Neural progenitor cell (in vitro differentiated cells): ENCODE results near the gene IPCEF1. TPM values are rescaled to one million over a fixed set of nuclear protein-coding genes. Genes with fewer than 3 reads are reported as not detected.

Experiments used
- DNase-seq: peaks from one replicate; pipeline ENCODE4 v3.0.0-alpha.2; 2016; ENCODE audit warnings: low spot score
- H2AFZ ChIP-seq: fragments of 200-600 bp; sonication (generic); replicated peaks from 2 replicates; pipeline ENCODE4 v1.6.1; 2016; ENCODE audit warnings: antibody characterized with exemption
- H3F3A ChIP-seq: fragments of 200-600 bp; sonication (generic); 2 replicates; pipeline ENCODE4 v1.6.1; 2016; ENCODE audit warnings: antibody characterized with exemption, low read depth
- H3K27ac ChIP-seq: fragments of 200-600 bp; sonication (generic); 2 replicates; pipeline ENCODE4 v1.5.1; 2016; ENCODE audit warnings: mild to moderate bottlenecking
- H3K27me3 ChIP-seq: fragments of 200-600 bp; sonication (generic); 2 replicates; pipeline ENCODE4 v1.6.1; 2016; ENCODE audit warnings: mild to moderate bottlenecking, moderate library complexity
- H3K36me3 ChIP-seq: fragments of 200-600 bp; sonication (generic); 2 replicates; pipeline ENCODE4 v1.5.1; 2016
- H3K4me1 ChIP-seq: fragments of 200-600 bp; sonication (generic); 2 replicates; pipeline ENCODE4 v1.6.1; 2016; ENCODE audit warnings: mixed run types
- H3K4me2 ChIP-seq: fragments of 200-600 bp; sonication (generic); 2 replicates; pipeline ENCODE4 v1.6.1; 2016
- H3K4me3 ChIP-seq: fragments of 200-600 bp; sonication (generic); 2 replicates; pipeline ENCODE4 v1.5.1; 2016
- H3K79me2 ChIP-seq: fragments of 200-600 bp; sonication (generic); 2 replicates; pipeline ENCODE4 v1.6.1; 2016; ENCODE audit warnings: low read depth
- H3K9ac ChIP-seq: fragments of 200-600 bp; sonication (generic); 2 replicates; pipeline ENCODE4 v1.6.1; 2016
- H3K9me3 ChIP-seq: fragments of 200-600 bp; sonication (generic); 2 replicates; pipeline ENCODE4 v1.5.1; 2016; ENCODE audit warnings: low read depth
- H4K20me1 ChIP-seq: fragments of 200-600 bp; sonication (generic); 2 replicates; pipeline ENCODE4 v1.6.1; 2016; ENCODE audit warnings: low read depth
- H3K27ac Mint-ChIP-seq: 3 replicates; pipeline ENCODE4 v1.8.0; 2021; ENCODE audit warnings: mixed read lengths
- H3K27me3 Mint-ChIP-seq: 2 replicates; pipeline ENCODE4 v1.8.0; 2022; ENCODE audit warnings: low read depth, mild to moderate bottlenecking, inconsistent platforms, moderate library complexity, mixed read lengths; ENCODE audit not compliant: insufficient read depth
- H3K36me3 Mint-ChIP-seq: 3 replicates; pipeline ENCODE4 v1.8.0; 2021; ENCODE audit warnings: mixed read lengths
- H3K4me1 Mint-ChIP-seq: 3 replicates; pipeline ENCODE4 v1.8.0; 2021; ENCODE audit warnings: mixed read lengths
- H3K4me3 Mint-ChIP-seq: 3 replicates; pipeline ENCODE4 v1.8.0; 2021; ENCODE audit warnings: mild to moderate bottlenecking, moderate library complexity, mixed read lengths
- H3K9me3 Mint-ChIP-seq: 3 replicates; pipeline ENCODE4 v1.8.0; 2020; ENCODE audit warnings: mixed read lengths
- CTCF ChIP-seq: fragments of 200-600 bp; sonication (generic); IDR thresholded peaks from 2 replicates; pipeline ENCODE4 v1.5.1; 2017; ENCODE audit warnings: antibody characterized with exemption, mild to moderate bottlenecking
- EZH2 ChIP-seq: fragments of 200-600 bp; sonication (generic); IDR thresholded peaks from 2 replicates; pipeline ENCODE4 v1.6.1; 2017; ENCODE audit warnings: antibody characterized with exemption, mild to moderate bottlenecking, moderate library complexity
- EZH2phosphoT487 ChIP-seq: fragments of 200-600 bp; sonication (generic); IDR thresholded peaks from 2 replicates; pipeline ENCODE4 v1.6.1; 2017; ENCODE audit warnings: antibody characterized with exemption
- total RNA-seq: library from RNA; depleted of rRNA; stranded (reverse); fragments of >200 nt; gene quantifications from 2 replicates; pipeline ENCODE4 v1.2.3, GENCODE V29; 2015; ENCODE audit warnings: low replicate concordance

IPCEF1 gene
- total RNA-seq, 1 donor from 2014 or later = 0.13 TPM

DNA sequence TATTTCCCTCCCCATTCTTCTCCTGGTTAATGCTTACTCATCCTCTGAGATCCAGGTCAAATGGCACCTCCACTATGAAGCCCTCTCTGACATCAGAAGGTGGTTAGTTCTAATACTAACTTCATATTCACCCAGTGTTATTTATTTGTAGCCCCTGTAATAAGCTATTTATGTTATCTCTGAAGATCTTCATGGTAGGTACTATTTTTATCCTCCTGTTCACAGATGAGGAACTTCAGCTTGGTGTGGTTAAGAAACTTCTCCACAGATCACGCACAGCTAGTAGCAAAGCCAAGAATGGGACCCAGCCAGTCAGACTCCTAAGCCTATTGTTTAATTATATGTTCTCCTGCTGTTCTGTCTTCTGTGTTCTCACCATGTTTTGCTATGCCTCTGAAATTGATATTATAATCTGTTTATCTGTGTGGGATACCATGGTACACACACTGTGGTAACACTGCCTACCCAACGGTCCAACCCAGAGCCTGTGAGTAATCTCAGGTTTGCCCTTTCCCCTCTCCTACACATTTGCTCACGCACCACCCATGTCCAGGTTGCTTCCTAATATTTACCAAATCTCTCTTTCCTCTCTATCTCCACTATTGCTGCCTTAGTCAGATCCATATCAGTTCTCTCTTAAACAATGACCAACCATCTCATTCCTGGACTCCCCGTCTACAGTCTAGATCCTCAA, 98.4 kb downstream of the IPCEF1 start:
- H3K27ac Mint-ChIP-seq = no peak overlapping the region
- Histone ChIP-seq H3K27me3 (no peaks in the 10 kb centered on the region), H3K4me3 (no peak overlapping the region), H3K4me1 (no peaks in the 10 kb centered on the region), H4K20me1 (no peaks in the 10 kb centered on the region), H3K9ac (no peak overlapping the region), H3K4me2 (no peak overlapping the region), H3K9me3 (no peaks in the 10 kb centered on the region), H3K36me3 (no peaks in the 10 kb centered on the region), H3F3A (no peaks in the 10 kb centered on the region), H3K27ac (no peak overlapping the region), H3K79me2 (no peaks in the 10 kb centered on the region), H2AFZ (no peak overlapping the region)
- H3K27me3 Mint-ChIP-seq = peaks cover 2% of the 10 kb centered on the region
- no peaks in the 10 kb centered on the region for H3K36me3 Mint-ChIP-seq
- no peaks in the 10 kb centered on the region for H3K4me1 Mint-ChIP-seq
- peaks cover 11% of the 10 kb centered on the region for H3K9me3 Mint-ChIP-seq
- no peak overlapping the region for H3K4me3 Mint-ChIP-seq
- no peak for DNase-seq
- TF ChIP-seq EZH2phosphoT487 (no peak), CTCF (no peak)

- Mint-ChIP-seq H3K27me3 (peaks cover 2% of the 10 kb centered on the region), H3K36me3 (no peaks in the 10 kb centered on the region), H3K27ac (no peak overlapping the region), H3K4me1 (no peaks in the 10 kb centered on the region), H3K9me3 (peaks cover 11% of the 10 kb centered on the region), H3K4me3 (no peak overlapping the region)
- H3K4me2 ChIP-seq = no peak overlapping the region
- no peaks in the 10 kb centered on the region for H3K4me1 ChIP-seq
- no peaks in the 10 kb centered on the region for H4K20me1 ChIP-seq
- H2AFZ ChIP-seq = no peak overlapping the region
- H3K9me3 ChIP-seq = no peaks in the 10 kb centered on the region
- no peak overlapping the region for H3K27ac ChIP-seq
- no peak overlapping the region for H3K4me3 ChIP-seq
- H3K27me3 ChIP-seq = no peaks in the 10 kb centered on the region
- no peaks in the 10 kb centered on the region for H3F3A ChIP-seq
- H3K36me3 ChIP-seq = no peaks in the 10 kb centered on the region
- DNase-seq = no peak
- H3K79me2 ChIP-seq = no peaks in the 10 kb centered on the region
- TF ChIP-seq EZH2 (no peak), EZH2phosphoT487 (no peak), CTCF (no peak)
- H3K9ac ChIP-seq = no peak overlapping the region
Observed at GRCh38 chr6:154257067-154257466, 99.5 kb downstream of the IPCEF1 start.

DNA sequence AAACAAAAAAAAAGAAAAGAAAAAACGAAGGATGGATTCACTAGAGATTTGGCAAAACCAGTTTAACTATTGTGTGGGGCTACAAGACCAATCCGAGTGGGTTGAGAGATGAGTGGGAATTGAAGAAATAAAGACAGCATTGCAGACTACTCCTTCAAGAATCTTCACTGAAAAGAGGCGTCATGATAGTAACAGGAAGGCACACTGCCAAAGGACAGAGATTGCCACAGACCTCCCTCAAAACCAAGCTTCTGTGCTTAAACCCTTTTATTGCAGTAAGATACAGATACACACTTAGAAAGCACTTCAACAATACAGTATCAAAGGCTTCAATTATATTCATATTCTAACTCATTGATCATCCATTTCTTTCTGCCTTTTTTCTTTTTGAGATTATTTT, 103.9 kb downstream of the IPCEF1 start:
- H3K9me3 ChIP-seq = no peaks in the 10 kb centered on the region
- H4K20me1 ChIP-seq = no peaks in the 10 kb centered on the region
- no peaks in the 10 kb centered on the region for H3F3A ChIP-seq
- H3K4me1 ChIP-seq = peaks cover 10% of the 10 kb centered on the region
- H3K27ac Mint-ChIP-seq = no peak overlapping the region
- DNase-seq = no peak
- H3K4me2 ChIP-seq = no peak overlapping the region
- no peaks in the 10 kb centered on the region for H3K36me3 ChIP-seq
- peaks cover 3% of the 10 kb centered on the region for H3K4me1 Mint-ChIP-seq
- no peaks in the 10 kb centered on the region for H3K79me2 ChIP-seq
- no peaks in the 10 kb centered on the region for H3K36me3 Mint-ChIP-seq
- peaks cover 2% of the 10 kb centered on the region for H3K27me3 Mint-ChIP-seq
- no peak overlapping the region for H3K4me3 Mint-ChIP-seq
- no peak overlapping the region for H3K9ac ChIP-seq
- H3K9me3 Mint-ChIP-seq = peaks cover 11% of the 10 kb centered on the region
- no peak overlapping the region for H3K27ac ChIP-seq
- no peak overlapping the region for H3K4me3 ChIP-seq
- no peaks in the 10 kb centered on the region for H3K27me3 ChIP-seq
- no peak for TF ChIP-seq CTCF
- TF ChIP-seq EZH2 = no peak
- TF ChIP-seq EZH2phosphoT487 = no peak
- H2AFZ ChIP-seq = no peak overlapping the region
